GM12878 (cell line): ENCODE measurements around the gene ALDH18A1. TPM values are rescaled to one million over a fixed set of nuclear protein-coding genes. Genes with fewer than 3 reads are reported as not detected.

Source experiments
- ATAC-seq: fragments of 200-7000 bp; cut with Tn5 transposase; 3 replicates; pipeline ENCODE4 v1.9.1; 2020; ENCODE audit warnings: mild to moderate bottlenecking, moderate library complexity
- BruUV-seq: library from RNA; stranded (reverse); fragments of 400-500 nt; replicated peaks from 2 replicates; lab custom pipeline; 2021; lab: Mats Ljungman, UMichigan
- CTCF ChIA-PET: fragments of 300-600 bp; sonication (Branson Sonifier 250); formaldehyde crosslinking; extraction: SDS; loops from one replicate; lab custom pipeline; 2021; ENCODE audit warnings: inconsistent platforms; lab: Yijun Ruan, JAX
- POLR2A ChIA-PET: fragments of 350-600 bp; formaldehyde crosslinking; extraction: SDS; loops from one replicate; lab custom pipeline; 2021; ENCODE audit warnings: inconsistent platforms; lab: Charles Lee
- RAD21 ChIA-PET: fragments of 300-600 bp; sonication (Branson Sonifier 250); formaldehyde crosslinking; loops from one replicate; lab custom pipeline; 2023; ENCODE audit warnings: antibody characterized with exemption; ENCODE audit not compliant: unreplicated experiment; lab: Charles Lee
- SMC1A ChIA-PET: fragments of 300-600 bp; sonication (Branson Sonifier 250); formaldehyde crosslinking; loops from one replicate; lab custom pipeline; 2023; ENCODE audit not compliant: unreplicated experiment, uncharacterized antibody; lab: Charles Lee
- DNase-seq: peaks from one replicate; pipeline ENCODE4 v3.0.0-alpha.2; 2011; ENCODE audit warnings: low read depth, low spot score
- FAIRE-seq: peaks from 3 replicates; lab custom pipeline; 2011; peaks lifted over from hg19 to GRCh38; lab: Jason Lieb, UNC
- H2AFZ ChIP-seq: 2 replicates; pipeline ENCODE4 v1.6.0; 2011; ENCODE audit warnings: low read depth, low read length, control low read depth; ENCODE audit not compliant: control insufficient read depth
- H3K27ac ChIP-seq: 2 replicates; pipeline ENCODE4 v1.5.1; 2011; ENCODE audit warnings: control low read depth; ENCODE audit not compliant: control insufficient read depth, insufficient read depth
- H3K27me3 ChIP-seq, 2 experiments: replicated peaks in 1 of 2; 2 replicates each; pipeline versions ENCODE4 v1.6.0 to v1.6.1; 2011; ENCODE audit warnings: low read length in 1 of 2; ENCODE audit not compliant: control insufficient read depth in 2 of 2, insufficient read depth in 2 of 2
- H3K36me3 ChIP-seq, 2 experiments: 2 replicates each; pipeline ENCODE4 v1.5.1; 2011; ENCODE audit warnings: low read length in 1 of 2; ENCODE audit not compliant: control insufficient read depth in 2 of 2, insufficient read depth in 2 of 2
- H3K4me1 ChIP-seq: 2 replicates; pipeline ENCODE4 v1.6.1; 2011; ENCODE audit warnings: mild to moderate bottlenecking, low read length, moderate library complexity, mixed read lengths; ENCODE audit not compliant: control insufficient read depth, insufficient read depth
- H3K4me2 ChIP-seq: 2 replicates; pipeline ENCODE4 v1.6.0; 2011; ENCODE audit warnings: control low read depth; ENCODE audit not compliant: control insufficient read depth, insufficient read depth
- H3K4me3 ChIP-seq: fragments of 200-600 bp; sonication (generic); 2 replicates; pipeline ENCODE4 v1.5.1; 2016
- H3K79me2 ChIP-seq: 2 replicates; pipeline ENCODE4 v1.6.0; 2011; ENCODE audit warnings: low read length; ENCODE audit not compliant: control insufficient read depth, insufficient read depth
- H3K9ac ChIP-seq: 2 replicates; pipeline ENCODE4 v1.8.0; 2011; ENCODE audit warnings: low read length, control low read depth, mixed read lengths; ENCODE audit not compliant: control insufficient read depth, insufficient read depth
- H3K9me3 ChIP-seq: replicated peaks from 3 replicates; pipeline ENCODE4 v1.5.1; 2011; ENCODE audit warnings: mild to moderate bottlenecking, low read length; ENCODE audit not compliant: control insufficient read depth, insufficient read depth
- H4K20me1 ChIP-seq: 2 replicates; pipeline ENCODE4 v1.6.0; 2011; ENCODE audit not compliant: control insufficient read depth, insufficient read depth
- DPF2 ChIP-seq: fragments of 450-650 bp; IDR thresholded peaks from 2 replicates; pipeline ENCODE4 v1.6.1; 2017; ENCODE audit warnings: mild to moderate bottlenecking
- EED ChIP-seq: sonication (generic); IDR thresholded peaks from 2 replicates; pipeline ENCODE4 v1.6.1; 2016; ENCODE audit warnings: antibody characterized with exemption, low read depth
- FOXK2 ChIP-seq: fragments of 450-650 bp; IDR thresholded peaks from 2 replicates; pipeline ENCODE4 v1.6.1; 2017; ENCODE audit warnings: mild to moderate bottlenecking, moderate library complexity
- ZBED1 ChIP-seq: IDR thresholded peaks from 2 replicates; pipeline ENCODE4 v1.6.1; 2016; ENCODE audit warnings: borderline replicate concordance
- ZNF592 ChIP-seq: fragments of 450-650 bp; IDR thresholded peaks from 2 replicates; pipeline ENCODE4 v1.6.1; 2017; ENCODE audit warnings: mild to moderate bottlenecking, moderate library complexity
- ZSCAN29 ChIP-seq: fragments of 450-650 bp; IDR thresholded peaks from 2 replicates; pipeline ENCODE4 v1.6.1; 2017; ENCODE audit warnings: mild to moderate bottlenecking, moderate library complexity
- WGBS: methylation state at CpG from one replicate; pipeline ENCODE4 v1.1.6; 2016; ENCODE audit warnings: low lambda C conversion rate; ENCODE audit not compliant: insufficient replicate concordance, insufficient coverage; ENCODE audit errors: missing lambda C conversion rate; 5-methylcytosine and 5-hydroxymethylcytosine counted together
- in situ Hi-C: fragments of 300-500 bp; cut with MboI; formaldehyde crosslinking; loops from 9 replicates; pipeline ENCODE4 v1.14.3; 2018; ENCODE audit warnings: mixed read lengths
- intact Hi-C: fragments of 100-400 bp; cut with micrococcal nuclease; formaldehyde crosslinking; loops from one replicate; pipeline ENCODE4 v1.14.2; 2022; ENCODE audit not compliant: unreplicated experiment
- polyA plus RNA-seq, 11 experiments: library from polyadenylated mRNA; depleted of rRNA in 4 of 11; unstranded in 6 of 11; stranded (reverse) in 5 of 11; fragments of >200 nt; fragmentation: Nextera tagmentation in 4 of 11; fragmentation: Illumina TruSeq in 1 of 11; extraction: Ambion mirVana in 4 of 11; extraction: Trizol in 1 of 11; gene quantifications; 1 replicate in 1 of 11; 2 replicates in 10 of 11; pipeline versions ENCODE4 v1.2.1 to v1.2.3, GENCODE V29; 2011 to 2016; ENCODE audit warnings: inconsistent platforms in 2 of 11, missing spikeins in 2 of 11, low read depth in 1 of 11
- total RNA-seq, 4 experiments: library from RNA; depleted of rRNA in 3 of 4; stranded (reverse); fragments of >200 nt in 3 of 4; fragmentation: Illumina TruSeq in 1 of 4; extraction: Trizol in 1 of 4; gene quantifications; 2 replicates each; pipeline versions ENCODE4 v1.2.1 to v1.2.3, GENCODE V29; 2013 to 2021

The ALDH18A1 gene
- total and polyA plus RNA-seq, 10 of the 15 experiments (the other 5 are each of a cell fraction or from before 2014, with no cell fraction given) = 24.3 to 118 (median 99.3) TPM

- TF ChIP-seq ZNF592 (no peak), EED (no peak), FOXK2 (no peak), ZSCAN29 (no peak), ZBED1 (no peak)
Measured at GRCh38 chr10:95660283-95660682, 3.8 kb upstream of the ALDH18A1 start (continued).

GRCh38 chr10:95657250-95657649, 739 bp upstream of the ALDH18A1 start:
- RAD21 ChIA-PET = interaction anchor here (1.2 kb wide), 2 partner anchors 37 to 185 kb away, joined by 4 read pairs; partner anchors contain the start of gene TCTN3
- Histone ChIP-seq H4K20me1 (no peaks in the 10 kb centered on the region), H3K9ac (no peak overlapping the region), H3K4me1 (peaks cover 5% of the 10 kb centered on the region), H3K4me2 (peak overlapping the region; percentile 93), H2AFZ (peak overlapping the region; percentile 97), H3K27ac (peak overlapping the region; percentile 53; the same call in 1 of the 2 replicates), H3K27me3 (no peaks in the 10 kb centered on the region), H3K79me2 (peaks cover 34% of the 10 kb centered on the region), H3K4me3 (peak overlapping the region; percentile 84; the same call in 1 of the 2 replicates), H3K36me3 (peaks cover 0 to 9% of the 10 kb centered on the region in 2 experiments; a peak in 1 of 4 replicates), H3K9me3 (no peaks in the 10 kb centered on the region; the same call in 2 of the 3 replicates)
- WGBS = 61% methylated on average over 1 of the region's 1 CpG
- no peak for TF ChIP-seq DPF2
- FAIRE-seq (no peak), ATAC-seq (no peak), DNase-seq (no peak)
- in situ Hi-C loops (no loop called here), intact Hi-C loops (no loop called here)
- CTCF ChIA-PET = no interaction called here
- BruUV-seq = no TSS peak
- SMC1A ChIA-PET = no interaction called here
- POLR2A ChIA-PET = interaction anchor here (0.6 kb wide), 1 partner anchor 207 kb away, joined by 3 read pairs; no protein-coding TSS in a partner anchor
